ENCODE measurements around the gene TACR2. TPM values are rescaled to one million over a fixed set of nuclear protein-coding genes. Genes with fewer than 3 reads are reported as not detected.

Gene TACR2
- total and polyA plus RNA-seq, 5 donors from 2014 or later, result 0.13 to 0.14 TPM; not detected in 3

GRCh38 chr10:69394020-69394419 is 22.7 kb downstream of the TACR2 start:
- ATAC-seq (ENCODE audit: low read depth in 2 of 2), result no peak
- Histone ChIP-seq H3K4me1 (ENCODE audit: control insufficient read depth, insufficient read depth, low read length, poor library complexity, severe bottlenecking) (peaks cover 6% of the 10 kb centered on the region), H3K27me3 (ENCODE audit: control insufficient read depth, insufficient read depth, low read length) (no peaks in the 10 kb centered on the region), H3K27ac (ENCODE audit: insufficient read depth, low read length, poor library complexity, severe bottlenecking) (no peak overlapping the region), H3K36me3 (ENCODE audit: control insufficient read depth, insufficient read depth, low read length) (peaks cover 63% of the 10 kb centered on the region), H3K9me3 (ENCODE audit: control insufficient read depth in 2 of 2, low read length in 2 of 2) (no peaks in the 10 kb centered on the region), H3K4me3 (ENCODE audit: low read depth, low read length) (no peak overlapping the region)
- H3K36me3 Mint-ChIP-seq, result peaks cover 33% of the 10 kb centered on the region
- no peak for DNase-seq
- no peaks in the 10 kb centered on the region for H3K9me3 Mint-ChIP-seq
- H3K27ac Mint-ChIP-seq, result peak overlapping the region in 1 of 3 donors; percentile 20
- H3K4me3 Mint-ChIP-seq, result peak overlapping the region in 1 of 4 donors; percentile 55
- peaks cover 0 to 21% (median 4%) of the 10 kb centered on the region in 4 donors for H3K4me1 Mint-ChIP-seq
- no peaks in the 10 kb centered on the region for H3K27me3 Mint-ChIP-seq

GRCh38 chr10:69392481-69393000 is 24.2 kb downstream of the TACR2 start:
- Histone ChIP-seq H3K4me1 (ENCODE audit: control insufficient read depth, insufficient read depth, low read length, poor library complexity, severe bottlenecking) (peaks cover 6% of the 10 kb centered on the region), H3K9me3 (ENCODE audit: control insufficient read depth in 2 of 2, low read length in 2 of 2) (no peaks in the 10 kb centered on the region), H3K36me3 (ENCODE audit: control insufficient read depth, insufficient read depth, low read length) (peaks cover 65% of the 10 kb centered on the region), H3K4me3 (ENCODE audit: low read depth, low read length) (no peak overlapping the region), H3K27ac (ENCODE audit: insufficient read depth, low read length, poor library complexity, severe bottlenecking) (peak overlapping the region; percentile 34), H3K27me3 (ENCODE audit: control insufficient read depth, insufficient read depth, low read length) (no peaks in the 10 kb centered on the region)
- Mint-ChIP-seq H3K9me3 (no peaks in the 10 kb centered on the region), H3K4me1 (peaks cover 0 to 21% (median 6%) of the 10 kb centered on the region in 4 donors), H3K27me3 (no peaks in the 10 kb centered on the region), H3K4me3 (no peak overlapping the region), H3K36me3 (peaks cover 46% of the 10 kb centered on the region), H3K27ac (peak overlapping the region; percentile 81 to 92 (median 88))
- DNase-seq (peak; percentile 64 to 90 (median 82)), ATAC-seq (ENCODE audit: low read depth in 2 of 2) (peak; percentile 97 to 98)

GRCh38 chr10:69391158-69391557 is 25.6 kb downstream of the TACR2 start:
- no peak overlapping the region for H3K27ac ChIP-seq (ENCODE audit: insufficient read depth, low read length, poor library complexity, severe bottlenecking)
- no peak overlapping the region for H3K4me3 ChIP-seq (ENCODE audit: low read depth, low read length)
- H3K4me3 Mint-ChIP-seq, result no peak overlapping the region
- H3K27me3 ChIP-seq (ENCODE audit: control insufficient read depth, insufficient read depth, low read length), result no peaks in the 10 kb centered on the region
- H3K36me3 ChIP-seq (ENCODE audit: control insufficient read depth, insufficient read depth, low read length), result peaks cover 65% of the 10 kb centered on the region
- DNase-seq (no peak), ATAC-seq (ENCODE audit: low read depth in 2 of 2) (no peak)
- H3K4me1 ChIP-seq (ENCODE audit: control insufficient read depth, insufficient read depth, low read length, poor library complexity, severe bottlenecking), result peaks cover 6% of the 10 kb centered on the region
- H3K27me3 Mint-ChIP-seq, result no peaks in the 10 kb centered on the region
- H3K9me3 ChIP-seq (ENCODE audit: control insufficient read depth in 2 of 2, low read length in 2 of 2), result no peaks in the 10 kb centered on the region
- peaks cover 0 to 21% (median 6%) of the 10 kb centered on the region in 4 donors for H3K4me1 Mint-ChIP-seq
- peaks cover 47% of the 10 kb centered on the region for H3K36me3 Mint-ChIP-seq
- peak overlapping the region in 2 of 3 donors; percentile 60 to 63 for H3K27ac Mint-ChIP-seq
- no peaks in the 10 kb centered on the region for H3K9me3 Mint-ChIP-seq

DNA sequence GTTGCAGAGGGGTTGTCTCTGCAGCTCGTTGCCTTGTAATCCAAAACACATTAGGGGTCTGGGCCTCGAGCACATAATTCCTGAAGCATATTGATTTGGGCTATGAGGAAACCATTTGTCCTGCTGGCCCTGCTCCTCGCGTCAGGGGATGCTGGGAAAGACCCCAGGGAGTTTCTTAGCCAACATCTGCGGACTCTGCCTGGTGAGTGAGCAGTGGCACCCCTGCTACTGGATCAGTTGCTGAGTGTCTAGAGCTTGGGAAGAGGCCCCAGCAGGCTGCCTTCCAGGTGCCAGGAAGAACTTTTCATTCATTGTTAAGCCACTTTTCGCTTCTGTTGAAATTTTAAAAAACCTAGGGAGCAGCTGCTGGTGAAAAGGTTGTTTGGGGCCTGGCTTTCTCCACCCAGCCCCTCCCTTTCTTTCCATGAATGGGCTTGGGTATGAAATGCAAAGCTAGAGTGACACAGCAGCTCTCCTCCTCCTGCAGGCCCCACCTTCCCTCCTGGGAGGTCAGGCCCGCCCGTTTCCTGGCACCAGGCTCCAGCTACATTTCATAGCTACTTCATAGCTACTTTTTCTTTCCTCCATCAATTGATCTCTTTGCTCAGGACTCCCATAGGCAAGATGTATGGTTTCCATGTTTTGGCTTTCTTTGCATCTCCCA is 26.8 kb downstream of the TACR2 start:
- H3K4me1 ChIP-seq (ENCODE audit: control insufficient read depth, insufficient read depth, low read length, poor library complexity, severe bottlenecking), result peaks cover 6% of the 10 kb centered on the region
- Mint-ChIP-seq H3K4me1 (peaks cover 0 to 21% (median 6%) of the 10 kb centered on the region in 4 donors), H3K4me3 (no peak overlapping the region), H3K27me3 (no peaks in the 10 kb centered on the region), H3K9me3 (peaks cover 0 to 1% (median 0%) of the 10 kb centered on the region in 7 donors), H3K27ac (peak overlapping the region; percentile 20 to 52 (median 32)), H3K36me3 (peaks cover 56% of the 10 kb centered on the region)
- no peak overlapping the region for H3K4me3 ChIP-seq (ENCODE audit: low read depth, low read length)
- DNase-seq (peak in 1 of 3 donors; percentile 73), ATAC-seq (ENCODE audit: low read depth in 2 of 2) (no peak)
- H3K36me3 ChIP-seq (ENCODE audit: control insufficient read depth, insufficient read depth, low read length), result peaks cover 68% of the 10 kb centered on the region
- H3K27ac ChIP-seq (ENCODE audit: insufficient read depth, low read length, poor library complexity, severe bottlenecking), result no peak overlapping the region
- H3K9me3 ChIP-seq (ENCODE audit: control insufficient read depth in 2 of 2, low read length in 2 of 2), result no peaks in the 10 kb centered on the region
- H3K27me3 ChIP-seq (ENCODE audit: control insufficient read depth, insufficient read depth, low read length), result no peaks in the 10 kb centered on the region

- peaks cover 0 to 21% (median 6%) of the 10 kb centered on the region in 4 donors for H3K4me1 Mint-ChIP-seq
- H3K27me3 Mint-ChIP-seq, result no peaks in the 10 kb centered on the region
- H3K27ac Mint-ChIP-seq, result no peak overlapping the region
- H3K4me3 Mint-ChIP-seq, result no peak overlapping the region
- H3K9me3 ChIP-seq (ENCODE audit: control insufficient read depth in 2 of 2, low read length in 2 of 2), result no peaks in the 10 kb centered on the region
- H3K27me3 ChIP-seq (ENCODE audit: control insufficient read depth, insufficient read depth, low read length), result no peaks in the 10 kb centered on the region
- ATAC-seq (ENCODE audit: low read depth in 2 of 2) (no peak), DNase-seq (no peak)
- no peak overlapping the region for H3K27ac ChIP-seq (ENCODE audit: insufficient read depth, low read length, poor library complexity, severe bottlenecking)
- no peak overlapping the region for H3K4me3 ChIP-seq (ENCODE audit: low read depth, low read length)
- H3K4me1 ChIP-seq (ENCODE audit: control insufficient read depth, insufficient read depth, low read length, poor library complexity, severe bottlenecking), result peaks cover 6% of the 10 kb centered on the region
- peaks cover 54% of the 10 kb centered on the region for H3K36me3 Mint-ChIP-seq
- H3K36me3 ChIP-seq (ENCODE audit: control insufficient read depth, insufficient read depth, low read length), result peaks cover 70% of the 10 kb centered on the region
- peaks cover 0 to 1% (median 0%) of the 10 kb centered on the region in 7 donors for H3K9me3 Mint-ChIP-seq
Observed at GRCh38 chr10:69388488-69388887, 28.2 kb downstream of the TACR2 start.

- Mint-ChIP-seq H3K4me3 (no peak overlapping the region), H3K9me3 (peaks cover 0 to 1% (median 0%) of the 10 kb centered on the region in 7 donors), H3K36me3 (peaks cover 60% of the 10 kb centered on the region), H3K27me3 (no peaks in the 10 kb centered on the region), H3K4me1 (peaks cover 0 to 19% (median 5%) of the 10 kb centered on the region in 4 donors), H3K27ac (peak overlapping the region in 1 of 3 donors; percentile 44)
- no peaks in the 10 kb centered on the region for H3K27me3 ChIP-seq (ENCODE audit: control insufficient read depth, insufficient read depth, low read length)
- no peak overlapping the region for H3K27ac ChIP-seq (ENCODE audit: insufficient read depth, low read length, poor library complexity, severe bottlenecking)
- H3K4me3 ChIP-seq (ENCODE audit: low read depth, low read length), result no peak overlapping the region
- DNase-seq (no peak), ATAC-seq (ENCODE audit: low read depth in 2 of 2) (no peak)
- no peaks in the 10 kb centered on the region for H3K9me3 ChIP-seq (ENCODE audit: control insufficient read depth in 2 of 2, low read length in 2 of 2)
- peaks cover 78% of the 10 kb centered on the region for H3K36me3 ChIP-seq (ENCODE audit: control insufficient read depth, insufficient read depth, low read length)
- H3K4me1 ChIP-seq (ENCODE audit: control insufficient read depth, insufficient read depth, low read length, poor library complexity, severe bottlenecking), result peaks cover 6% of the 10 kb centered on the region
Observed at GRCh38 chr10:69387500-69387899, 29.2 kb downstream of the TACR2 start.

GRCh38 chr10:69385454-69386350 is 31.0 kb downstream of the TACR2 start:
- Mint-ChIP-seq H3K27ac (no peak overlapping the region), H3K9me3 (peaks cover 0 to 1% (median 0%) of the 10 kb centered on the region in 7 donors), H3K4me1 (peaks cover 0 to 6% (median 4%) of the 10 kb centered on the region in 4 donors), H3K36me3 (peaks cover 57% of the 10 kb centered on the region), H3K4me3 (no peak overlapping the region), H3K27me3 (no peaks in the 10 kb centered on the region)
- no peak for ATAC-seq (ENCODE audit: low read depth in 2 of 2)
- no peaks in the 10 kb centered on the region for H3K4me1 ChIP-seq (ENCODE audit: control insufficient read depth, insufficient read depth, low read length, poor library complexity, severe bottlenecking)
- H3K4me3 ChIP-seq (ENCODE audit: low read depth, low read length), result no peak overlapping the region
- H3K27ac ChIP-seq (ENCODE audit: insufficient read depth, low read length, poor library complexity, severe bottlenecking), result no peak overlapping the region
- peaks cover 93% of the 10 kb centered on the region for H3K36me3 ChIP-seq (ENCODE audit: control insufficient read depth, insufficient read depth, low read length)
- no peak for DNase-seq
- H3K27me3 ChIP-seq (ENCODE audit: control insufficient read depth, insufficient read depth, low read length), result no peaks in the 10 kb centered on the region
- H3K9me3 ChIP-seq (ENCODE audit: control insufficient read depth in 2 of 2, low read length in 2 of 2), result no peaks in the 10 kb centered on the region

Measured in CD4-positive, CD25-positive, alpha-beta regulatory T cell (primary cell).